Bronchial epithelial cell (primary cell): ENCODE measurements around the gene CEP112. TPM values are rescaled to one million over a fixed set of nuclear protein-coding genes. Genes with fewer than 3 reads are reported as not detected.

Experiments used
- DNase-seq: peaks from one replicate; pipeline ENCODE4 v3.0.0-alpha.2; 2010; ENCODE audit warnings: low read depth
- FAIRE-seq: peaks from 2 replicates; lab custom pipeline; 2011; peaks lifted over from hg19 to GRCh38; lab: Jason Lieb, UNC
- H3K27me3 ChIP-seq: 2 replicates; pipeline ENCODE4 v1.5.1; 2011; ENCODE audit warnings: low read length; ENCODE audit not compliant: control insufficient read depth, insufficient read depth
- H3K36me3 ChIP-seq: 2 replicates; pipeline ENCODE4 v1.5.1; 2011; ENCODE audit warnings: low read length; ENCODE audit not compliant: control insufficient read depth, insufficient read depth
- H3K4me3 ChIP-seq: 2 replicates; pipeline ENCODE4 v1.5.1; 2011; ENCODE audit warnings: mild to moderate bottlenecking, low read depth, low read length, control low read depth
- CTCF ChIP-seq: IDR thresholded peaks from 2 replicates; pipeline ENCODE4 v1.5.1; 2011; ENCODE audit warnings: mild to moderate bottlenecking, moderate library complexity, low read length, control low read depth, inconsistent platforms; ENCODE audit not compliant: insufficient read depth, severe bottlenecking
- total RNA-seq: library from RNA; depleted of rRNA; stranded (reverse); fragments of >200 nt; gene quantifications from 2 replicates; pipeline ENCODE4 v1.2.1, GENCODE V29; 2014

CEP112 gene
- total RNA-seq, 1 donor from 2014 or later, result 2.4 TPM

GRCh38 chr17:65633146-65633881 is 558.6 kb downstream of the CEP112 start:
- DNase-seq (peak; percentile 46), FAIRE-seq (peak; percentile 23)
- Histone ChIP-seq H3K27me3 (peaks cover 2% of the 10 kb centered on the region), H3K36me3 (no peaks in the 10 kb centered on the region), H3K4me3 (no peak overlapping the region)
- no peak for TF ChIP-seq CTCF

DNA sequence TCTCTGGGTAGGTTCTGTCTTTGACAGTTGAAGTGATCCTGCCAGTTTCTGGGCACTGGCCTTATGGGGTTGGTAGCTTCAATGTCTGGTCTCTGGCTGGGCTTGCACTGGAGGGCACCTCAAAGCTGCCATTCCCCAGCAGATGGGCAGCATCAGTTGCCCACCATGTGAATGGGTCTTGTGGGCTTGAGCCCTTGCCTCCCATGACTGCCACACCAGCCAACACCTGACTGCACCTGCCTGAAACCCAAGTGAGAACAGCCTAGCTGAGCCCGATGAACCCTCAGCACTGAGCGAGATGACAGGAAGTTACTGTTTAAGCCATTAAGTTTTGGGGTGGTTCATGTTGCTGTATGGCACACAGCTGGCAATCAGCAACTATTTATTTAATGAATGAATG is 561.4 kb downstream of the CEP112 start:
- no peak for TF ChIP-seq CTCF
- DNase-seq, result no peak
- no peaks in the 10 kb centered on the region for H3K36me3 ChIP-seq

DNA sequence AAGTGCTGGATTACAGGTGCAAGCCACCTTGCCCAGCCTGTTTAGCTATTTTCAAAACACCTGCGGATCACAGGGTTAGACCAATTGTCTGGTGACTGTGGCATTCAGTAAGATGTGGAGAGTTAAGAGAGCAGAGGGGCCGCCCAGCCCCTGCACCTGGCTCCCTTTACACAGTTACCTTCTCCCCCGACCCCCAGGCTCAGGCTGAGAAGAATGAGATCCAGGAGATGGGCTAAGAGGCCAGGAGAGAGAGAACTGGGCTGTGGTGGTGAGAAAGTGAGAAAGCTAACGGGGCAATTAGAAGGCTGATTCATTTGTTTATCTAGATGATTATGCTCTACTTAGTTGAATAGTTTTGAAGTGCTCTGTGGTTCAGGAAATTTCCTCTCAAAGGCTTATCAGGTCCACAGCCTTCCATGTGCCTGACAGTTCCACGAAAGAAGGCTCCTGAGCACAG is 562.7 kb downstream of the CEP112 start:
- TF ChIP-seq CTCF, result no peak
- no peak overlapping the region for H3K4me3 ChIP-seq
- FAIRE-seq (no peak), DNase-seq (peak; percentile 35)
- no peaks in the 10 kb centered on the region for H3K36me3 ChIP-seq
- no peaks in the 10 kb centered on the region for H3K27me3 ChIP-seq

More for the DNA sequence above, 561.4 kb downstream of the CEP112 start:
- Histone ChIP-seq H3K27me3 (no peaks in the 10 kb centered on the region), H3K4me3 (no peak overlapping the region)
- FAIRE-seq, result no peak

GRCh38 chr17:65628644-65629036 is 563.3 kb downstream of the CEP112 start:
- no peak for TF ChIP-seq CTCF
- H3K27me3 ChIP-seq, result no peaks in the 10 kb centered on the region
- H3K36me3 ChIP-seq, result no peaks in the 10 kb centered on the region
- H3K4me3 ChIP-seq, result no peak overlapping the region
- DNase-seq (no peak), FAIRE-seq (no peak)

- FAIRE-seq (no peak), DNase-seq (peak; percentile 76)
- no peaks in the 10 kb centered on the region for H3K36me3 ChIP-seq
- H3K4me3 ChIP-seq, result no peak overlapping the region
- H3K27me3 ChIP-seq, result no peaks in the 10 kb centered on the region
- TF ChIP-seq CTCF, result no peak
These were observed 563.9 kb downstream of the CEP112 start for GRCh38 chr17:65627891-65628643.
